IPS-20b (cell line): ENCODE data around the gene SEMA5B.
A peak's percentile ranks its signal among the peaks of the same experiment; 100 is the strongest.

ENCODE experiments used
- H3K27ac ChIP-seq: one replicate; pipeline ENCODE4 v1.5.1; 2013; ENCODE audit warnings: low read length
- H3K27me3 ChIP-seq: 2 replicates; pipeline ENCODE4 v1.6.1; 2013; ENCODE audit warnings: mild to moderate bottlenecking, low read length, inconsistent platforms; ENCODE audit not compliant: insufficient read depth
- H3K36me3 ChIP-seq: 2 replicates; pipeline ENCODE4 v1.6.1; 2013; ENCODE audit warnings: low read depth, mild to moderate bottlenecking, inconsistent platforms, low read length, moderate library complexity; ENCODE audit not compliant: insufficient read depth
- H3K4me1 ChIP-seq: 2 replicates; pipeline ENCODE4 v1.6.1; 2013; ENCODE audit warnings: mild to moderate bottlenecking, control low read depth, inconsistent platforms, low read length, moderate library complexity; ENCODE audit not compliant: insufficient read depth
- H3K4me3 ChIP-seq: 2 replicates; pipeline ENCODE4 v1.5.1; 2013; ENCODE audit warnings: mild to moderate bottlenecking, low read length, inconsistent platforms
- H3K9ac ChIP-seq: 2 replicates; pipeline ENCODE4 v1.6.1; 2013; ENCODE audit warnings: low read depth, mild to moderate bottlenecking, inconsistent platforms, low read length, moderate library complexity
- H3K9me3 ChIP-seq: 2 replicates; pipeline ENCODE4 v1.6.1; 2013; ENCODE audit warnings: mild to moderate bottlenecking, low read depth, low read length, inconsistent platforms; ENCODE audit not compliant: insufficient read depth

The SEMA5B gene

DNA sequence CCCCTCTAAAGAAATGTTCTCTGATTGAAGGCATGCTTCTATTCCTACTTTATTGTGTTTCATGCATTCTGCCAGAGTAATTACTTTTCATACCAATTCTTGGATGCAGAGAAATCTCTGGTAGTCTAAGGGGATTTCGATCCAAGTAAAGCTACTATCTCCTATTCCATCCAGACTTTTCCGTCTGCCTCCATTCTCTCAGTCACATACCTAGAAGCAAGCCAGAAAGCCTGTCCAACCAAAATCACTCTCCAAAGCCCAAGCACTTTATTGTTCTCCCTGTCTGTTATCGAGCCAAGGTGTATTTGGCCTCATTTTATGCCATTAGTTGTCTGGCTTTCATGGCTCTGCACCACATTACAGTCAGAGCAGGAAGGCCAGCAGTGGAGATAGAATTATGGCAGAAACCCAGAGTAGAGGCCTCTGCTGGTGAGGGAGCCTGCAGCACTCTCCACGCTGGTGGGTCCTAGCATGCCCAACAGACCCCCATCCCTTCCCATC, 136.8 kb downstream of the SEMA5B start:
- Histone ChIP-seq H3K4me1 (peaks cover 25% of the 10 kb centered on the region), H3K4me3 (no peak overlapping the region), H3K9me3 (no peaks in the 10 kb centered on the region), H3K27me3 (peaks cover 9% of the 10 kb centered on the region; the same call in 1 of the 2 replicates), H3K9ac (no peak overlapping the region), H3K36me3 (no peaks in the 10 kb centered on the region), H3K27ac (no peak overlapping the region)

DNA sequence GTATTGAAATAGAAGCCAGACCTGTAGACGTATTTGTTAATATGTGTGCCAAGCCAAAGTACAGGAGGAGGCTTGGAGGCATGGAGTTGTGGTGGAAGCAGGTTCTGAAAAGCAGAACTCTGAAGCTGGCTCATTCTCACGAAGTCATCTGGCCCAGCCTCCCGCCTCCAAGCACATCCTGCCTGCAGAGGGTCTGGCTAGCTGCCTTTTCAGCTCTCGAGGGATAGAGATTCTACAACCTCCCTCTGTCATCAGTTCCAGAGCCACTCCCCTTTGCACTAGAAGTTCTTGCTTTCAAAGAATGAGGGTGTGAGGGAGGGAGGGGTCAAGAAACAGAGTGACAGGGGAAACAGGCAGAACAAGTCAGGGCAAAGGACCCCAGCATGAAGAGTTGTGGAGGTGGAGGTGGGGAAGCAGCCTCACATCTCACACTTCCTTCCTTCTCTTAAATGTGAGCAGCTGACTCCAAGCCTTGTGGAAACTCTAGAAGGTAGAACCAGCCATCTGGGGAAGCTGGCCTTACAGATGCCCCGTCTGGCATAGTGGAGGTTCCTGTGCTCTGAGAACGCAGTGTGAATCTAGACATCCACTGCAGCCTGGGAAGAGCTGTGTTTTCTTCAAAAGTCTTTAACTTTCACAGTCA, 137.4 kb downstream of the SEMA5B start:
- H3K27ac ChIP-seq = no peak overlapping the region
- peak overlapping the region; percentile 36; the same call in 1 of the 2 replicates for H3K9ac ChIP-seq
- H3K36me3 ChIP-seq = no peaks in the 10 kb centered on the region
- no peaks in the 10 kb centered on the region for H3K9me3 ChIP-seq
- H3K27me3 ChIP-seq = peaks cover 6% of the 10 kb centered on the region; the same call in 1 of the 2 replicates
- no peak overlapping the region for H3K4me3 ChIP-seq
- H3K4me1 ChIP-seq = peaks cover 25% of the 10 kb centered on the region

DNA sequence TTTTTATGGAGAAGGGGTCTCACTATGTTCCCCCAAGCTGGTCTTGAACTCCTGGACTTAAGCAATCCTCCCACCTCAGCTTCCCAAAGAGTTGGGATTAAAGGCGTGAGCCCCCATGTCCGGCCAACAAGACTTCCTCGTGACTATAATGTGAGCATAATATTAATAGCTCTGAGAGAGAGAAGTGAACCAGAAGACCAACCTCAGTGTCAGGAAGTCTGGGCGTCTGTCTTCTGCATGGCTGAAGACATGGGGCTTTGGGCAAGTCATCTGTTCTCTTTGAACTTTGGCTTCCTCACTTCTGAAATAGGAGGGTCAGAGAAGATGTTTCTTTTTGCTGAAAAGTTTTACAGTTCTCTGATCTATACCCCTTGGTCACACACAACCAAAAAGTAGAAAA, 140.6 kb downstream of the SEMA5B start:
- no peak overlapping the region for H3K4me3 ChIP-seq
- H3K4me1 ChIP-seq = peaks cover 14% of the 10 kb centered on the region
- H3K27ac ChIP-seq = no peak overlapping the region

DNA sequence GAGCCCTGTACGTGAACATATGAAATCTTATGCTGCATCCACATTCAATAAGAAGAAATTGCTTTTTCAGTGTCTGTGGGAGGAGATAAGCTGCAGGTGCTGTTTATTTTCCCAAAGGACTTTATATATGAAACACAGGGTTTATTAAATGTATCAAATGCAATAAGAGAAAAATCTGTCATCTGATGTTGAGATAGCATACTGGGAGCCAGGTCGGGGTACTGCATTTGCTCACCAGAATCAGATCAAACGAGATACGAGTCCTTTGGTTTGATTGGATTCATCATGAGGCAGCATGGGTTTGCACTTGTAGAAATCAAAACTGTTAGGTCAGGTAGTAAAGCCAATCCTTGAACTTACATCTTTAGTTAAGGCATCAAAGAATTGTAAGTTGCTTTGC, 141.3 kb downstream of the SEMA5B start:
- no peaks in the 10 kb centered on the region for H3K9me3 ChIP-seq
- no peak overlapping the region for H3K4me3 ChIP-seq
- H3K27me3 ChIP-seq = no peaks in the 10 kb centered on the region
- peaks cover 14% of the 10 kb centered on the region for H3K4me1 ChIP-seq
- no peak overlapping the region for H3K27ac ChIP-seq
- no peak overlapping the region for H3K9ac ChIP-seq
- H3K36me3 ChIP-seq = no peaks in the 10 kb centered on the region

More for the DNA sequence above, 140.6 kb downstream of the SEMA5B start:
- H3K27me3 ChIP-seq = no peaks in the 10 kb centered on the region
- no peaks in the 10 kb centered on the region for H3K9me3 ChIP-seq
- H3K36me3 ChIP-seq = no peaks in the 10 kb centered on the region
- H3K9ac ChIP-seq = no peak overlapping the region

DNA sequence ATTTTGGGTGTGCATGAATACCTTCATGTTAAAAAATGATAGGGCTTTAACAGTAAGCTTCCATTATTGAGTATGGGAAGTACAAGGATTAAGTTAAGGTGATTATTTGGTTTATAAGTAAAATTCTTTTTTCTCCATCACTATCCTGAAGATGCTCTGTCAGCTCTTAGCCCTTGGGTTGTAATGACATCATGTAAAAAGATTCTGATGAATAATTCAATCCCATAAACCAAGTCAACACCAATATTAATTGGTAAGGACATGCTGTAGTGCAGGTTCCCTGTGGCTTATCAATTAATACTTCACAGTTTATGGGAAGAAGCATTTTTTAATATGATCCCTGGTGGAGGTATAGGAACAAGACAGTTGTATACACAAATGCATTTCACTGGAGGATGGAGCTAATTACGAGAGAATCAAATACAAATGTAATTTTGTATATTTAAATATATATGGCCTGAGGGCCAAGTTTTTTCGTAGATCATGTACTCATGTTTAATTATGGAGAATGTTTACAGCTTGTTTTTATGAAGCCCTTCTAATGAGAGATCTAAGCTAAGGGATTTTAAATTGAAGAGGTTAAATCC, 145.1 kb downstream of the SEMA5B start:
- 0 out of 2 replicates have a peak, but pooled peaks cover 4% of the 10 kb centered on the region for H3K36me3 ChIP-seq
- H3K27ac ChIP-seq = no peak overlapping the region
- H3K9ac ChIP-seq = no peak overlapping the region
- H3K27me3 ChIP-seq = no peaks in the 10 kb centered on the region
- H3K4me1 ChIP-seq = no peaks in the 10 kb centered on the region
- H3K4me3 ChIP-seq = no peak overlapping the region
- no peaks in the 10 kb centered on the region for H3K9me3 ChIP-seq

DNA sequence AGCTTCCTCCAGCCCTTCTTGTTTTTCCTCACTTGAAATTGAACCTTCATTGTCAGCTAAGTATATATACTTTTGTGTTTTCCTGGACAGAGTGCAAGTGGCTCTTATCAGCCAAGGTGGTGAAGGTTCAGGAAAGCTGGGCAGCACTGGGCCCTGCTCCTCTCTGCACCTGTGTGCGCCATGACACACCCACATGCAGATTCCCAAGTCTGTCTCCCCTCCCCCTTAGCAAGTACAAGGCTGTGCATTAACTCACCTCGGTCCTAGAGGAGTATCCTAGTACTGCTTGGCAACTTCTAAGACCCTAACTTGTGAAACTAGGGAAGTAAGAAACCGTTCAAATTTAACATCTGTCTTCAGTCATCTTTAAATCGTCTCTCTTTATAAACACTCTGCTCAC, 146.9 kb downstream of the SEMA5B start:
- Histone ChIP-seq H3K27ac (no peak overlapping the region), H3K4me3 (no peak overlapping the region)

DNA sequence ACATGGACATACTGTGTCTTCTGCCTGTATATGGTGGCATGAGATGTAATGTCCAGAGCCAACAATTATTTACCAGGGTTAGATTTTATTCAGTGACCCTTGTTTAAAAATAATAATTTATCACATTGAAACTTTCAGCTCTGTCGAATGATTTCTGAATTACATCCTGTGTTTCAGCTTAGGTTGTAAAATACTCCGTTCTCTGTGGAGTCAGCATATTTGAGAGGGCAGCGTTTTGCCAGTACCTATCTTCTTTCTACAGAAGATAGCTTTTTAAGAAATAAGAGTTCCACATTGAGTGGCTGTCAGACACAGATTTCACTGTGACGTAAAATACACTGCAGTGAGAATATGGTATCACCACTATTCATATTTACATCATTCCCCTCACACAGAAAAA, 147.4 kb downstream of the SEMA5B start:
- H3K27ac ChIP-seq = no peak overlapping the region

More for the DNA sequence above, 146.9 kb downstream of the SEMA5B start:
- H3K36me3 ChIP-seq = 0 out of 2 replicates have a peak, but pooled peaks cover 4% of the 10 kb centered on the region
- no peaks in the 10 kb centered on the region for H3K9me3 ChIP-seq
- no peak overlapping the region for H3K9ac ChIP-seq
- H3K27me3 ChIP-seq = no peaks in the 10 kb centered on the region
- H3K4me1 ChIP-seq = no peaks in the 10 kb centered on the region

DNA sequence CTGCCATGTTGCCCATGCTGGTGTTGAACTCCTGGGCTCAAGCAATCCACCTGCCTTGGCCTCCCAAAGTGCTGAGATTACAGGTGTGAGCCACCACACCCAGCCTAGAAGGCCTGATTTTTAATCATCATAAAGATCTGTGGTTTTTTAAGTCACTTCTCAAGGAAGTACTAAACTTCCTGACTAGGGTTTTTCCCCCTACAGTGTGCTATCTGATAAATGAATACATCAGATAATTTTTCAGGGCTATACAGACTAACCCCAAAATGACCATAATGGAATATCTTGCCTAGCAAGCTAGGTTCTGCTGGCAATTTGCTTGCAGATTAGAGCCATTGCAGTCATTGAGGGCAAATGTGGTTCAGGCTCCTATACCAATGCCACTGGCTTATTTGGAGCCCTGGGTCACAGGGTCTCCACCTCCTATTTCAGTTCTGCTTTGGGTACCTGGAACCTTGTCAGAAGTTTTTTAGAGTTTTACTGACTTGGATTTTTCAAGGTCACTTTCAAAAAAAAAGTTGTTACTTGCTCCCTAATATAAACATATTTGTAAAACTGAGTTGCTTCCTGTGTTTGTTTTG, 151.9 kb downstream of the SEMA5B start:
- H3K4me1 ChIP-seq = no peaks in the 10 kb centered on the region
- no peak overlapping the region for H3K27ac ChIP-seq
- no peaks in the 10 kb centered on the region for H3K9me3 ChIP-seq
- no peak overlapping the region for H3K9ac ChIP-seq
- no peaks in the 10 kb centered on the region for H3K27me3 ChIP-seq
- H3K36me3 ChIP-seq = 0 out of 2 replicates have a peak, but pooled peaks cover 4% of the 10 kb centered on the region
- no peak overlapping the region for H3K4me3 ChIP-seq

More for the DNA sequence above, 147.4 kb downstream of the SEMA5B start:
- Histone ChIP-seq H3K9me3 (no peaks in the 10 kb centered on the region), H3K4me3 (no peak overlapping the region), H3K36me3 (0 out of 2 replicates have a peak, but pooled peaks cover 4% of the 10 kb centered on the region), H3K27me3 (no peaks in the 10 kb centered on the region), H3K9ac (no peak overlapping the region), H3K4me1 (no peaks in the 10 kb centered on the region)

DNA sequence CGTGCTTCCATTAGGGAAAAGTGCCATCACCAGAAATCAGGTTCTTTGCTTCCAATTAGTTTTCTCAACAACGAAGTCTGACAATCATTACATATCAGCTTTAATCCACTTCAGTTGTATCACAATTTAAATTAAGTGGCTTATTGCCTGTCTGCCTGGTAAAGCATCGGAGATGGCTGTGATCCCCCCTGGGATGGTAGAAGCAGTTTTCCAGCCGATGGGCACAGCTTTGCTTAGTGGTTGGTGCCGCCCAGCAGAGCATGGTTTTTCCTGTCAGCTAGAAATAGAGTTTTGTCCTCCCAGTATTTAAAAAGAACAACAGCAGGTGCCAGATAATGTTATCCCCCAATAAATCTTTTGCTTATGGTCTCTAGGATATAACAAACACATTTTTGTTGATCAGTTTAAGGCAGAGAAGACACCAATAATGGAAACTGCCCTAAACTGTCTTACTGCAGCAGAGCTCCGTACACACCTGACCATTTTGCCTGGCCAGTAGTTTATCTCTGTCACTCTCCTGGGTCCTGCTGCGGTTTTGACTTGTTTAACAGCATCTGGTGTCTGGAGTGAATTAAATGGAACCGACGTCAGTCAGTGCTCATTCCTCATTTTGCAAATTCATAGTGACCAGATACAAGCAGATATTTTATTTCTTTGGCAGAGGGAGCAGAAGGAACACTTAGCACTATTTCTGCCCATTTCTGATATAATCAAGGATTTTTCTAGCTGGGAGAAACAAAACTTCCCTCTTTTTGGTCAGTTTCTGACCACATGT, 153.6 kb downstream of the SEMA5B start:
- no peaks in the 10 kb centered on the region for H3K4me1 ChIP-seq
- no peak overlapping the region for H3K9ac ChIP-seq
- H3K36me3 ChIP-seq = no peaks in the 10 kb centered on the region
- H3K27ac ChIP-seq = no peak overlapping the region
- no peaks in the 10 kb centered on the region for H3K9me3 ChIP-seq
- H3K27me3 ChIP-seq = no peaks in the 10 kb centered on the region
- H3K4me3 ChIP-seq = no peak overlapping the region

DNA sequence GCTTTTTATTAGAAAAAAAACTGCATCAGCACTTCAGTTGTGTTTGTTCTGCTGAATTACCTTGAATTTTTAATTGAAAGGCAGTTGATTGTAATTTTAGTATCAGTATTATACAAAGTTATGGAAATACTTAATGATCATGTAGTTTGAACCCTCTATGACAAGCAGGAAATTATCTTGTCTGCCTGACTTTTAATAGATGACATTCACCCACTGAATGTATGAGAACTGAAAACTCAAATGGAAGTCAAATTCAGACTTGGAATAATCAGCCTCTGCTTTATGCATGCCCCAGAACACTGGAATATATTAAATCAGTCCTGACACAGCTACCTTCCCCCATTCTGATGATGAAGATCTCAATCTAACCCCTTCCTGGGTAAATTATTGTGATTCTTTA, 159.2 kb downstream of the SEMA5B start:
- Histone ChIP-seq H3K36me3 (0 out of 2 replicates have a peak, but pooled peaks cover 7% of the 10 kb centered on the region), H3K27ac (no peak overlapping the region), H3K9ac (no peak overlapping the region), H3K4me1 (no peaks in the 10 kb centered on the region), H3K4me3 (no peak overlapping the region), H3K27me3 (no peaks in the 10 kb centered on the region), H3K9me3 (no peaks in the 10 kb centered on the region)

GRCh38 chr3:122864498-122864897, 163.1 kb downstream of the SEMA5B start:
- no peak overlapping the region for H3K27ac ChIP-seq
- no peak overlapping the region for H3K4me3 ChIP-seq
- H3K9ac ChIP-seq = no peak overlapping the region
- H3K36me3 ChIP-seq = 0 out of 2 replicates have a peak, but pooled peaks cover 7% of the 10 kb centered on the region
- no peaks in the 10 kb centered on the region for H3K27me3 ChIP-seq
- H3K4me1 ChIP-seq = no peaks in the 10 kb centered on the region
- no peaks in the 10 kb centered on the region for H3K9me3 ChIP-seq
